Tibial artery (tissue), 4 donors: ENCODE results near the gene CTNND2.
A peak's percentile ranks its signal among the peaks of the same experiment; 100 is the strongest.

Source experiments
- DNase-seq, 2 donors: peaks; one replicate each; pipeline ENCODE4 v3.0.0-alpha.2; 2019
- H3K27ac ChIP-seq, 2 donors: fragments of 200-600 bp; sonication (generic) in 1 of 2; 1 replicate in 1 of 2; 2 replicates in 1 of 2; pipeline ENCODE4 v1.5.1; 2018 to 2019; ENCODE audit warnings: mild to moderate bottlenecking in 1 of 2
- H3K27me3 ChIP-seq, 2 donors: fragments of 200-600 bp; sonication (generic) in 1 of 2; one replicate each; pipeline versions ENCODE4 v1.5.1 to v1.6.0; 2016 to 2019
- H3K36me3 ChIP-seq, 3 donors: fragments of 200-600 bp; sonication (generic) in 2 of 3; one replicate each; pipeline ENCODE4 v1.5.1; 2016 to 2019; ENCODE audit warnings: mild to moderate bottlenecking in 2 of 3
- H3K4me1 ChIP-seq, 4 donors: fragments of 200-600 bp; sonication (generic) in 2 of 4; 1 replicate in 3 of 4; 2 replicates in 1 of 4; pipeline ENCODE4 v1.5.1; 2016 to 2019
- H3K4me3 ChIP-seq, 2 donors: fragments of 200-600 bp; sonication (generic) in 1 of 2; 1 replicate in 1 of 2; 2 replicates in 1 of 2; pipeline ENCODE4 v1.5.1; 2018 to 2019; ENCODE audit warnings: mild to moderate bottlenecking in 2 of 2
- H3K9me3 ChIP-seq, 3 donors: fragments of 200-600 bp; sonication (generic) in 1 of 3; one replicate each; pipeline ENCODE4 v1.5.1; 2016 to 2019
- CTCF ChIP-seq, 2 experiments: fragments of 200-600 bp in 1 of 2; fragments of 450-650 bp in 1 of 2; IDR thresholded peaks; one replicate each; pipeline ENCODE4 v1.5.1; 2017 to 2019; ENCODE audit warnings: antibody characterized with exemption in 2 of 2, mild to moderate bottlenecking in 1 of 2, moderate library complexity in 1 of 2
- intact Hi-C: fragments of 100-400 bp; cut with DNase I; formaldehyde crosslinking; loops from one replicate; pipeline ENCODE4 v1.15.0; 2023; ENCODE audit warnings: low total_unique reads

The CTNND2 gene

GRCh38 chr5:10981932-10982331 lies 922.3 kb downstream of the CTNND2 start:
- no peak overlapping the region for H3K27ac ChIP-seq
- H3K4me1 ChIP-seq, result peaks cover 0 to 5% (median 2%) of the 10 kb centered on the region in 4 donors
- no peaks in the 10 kb centered on the region for H3K9me3 ChIP-seq
- intact Hi-C loops, result no loop called here
- no peak overlapping the region for H3K4me3 ChIP-seq
- TF ChIP-seq CTCF (IDR thresholded peaks at IDR 0.05), result no peak
- H3K36me3 ChIP-seq, result no peaks in the 10 kb centered on the region
- no peak for DNase-seq
- H3K27me3 ChIP-seq, result peaks cover 0 to 5% of the 10 kb centered on the region in 2 donors

GRCh38 chr5:10977011-10977410 lies 927.2 kb downstream of the CTNND2 start:
- H3K9me3 ChIP-seq, result no peaks in the 10 kb centered on the region
- H3K36me3 ChIP-seq, result no peaks in the 10 kb centered on the region
- no peaks in the 10 kb centered on the region for H3K27me3 ChIP-seq
- intact Hi-C loops, result no loop called here
- H3K27ac ChIP-seq, result no peak overlapping the region
- DNase-seq, result peak in 1 of 2 donors; percentile 47
- no peak for TF ChIP-seq CTCF (IDR thresholded peaks at IDR 0.05)
- no peak overlapping the region for H3K4me3 ChIP-seq
- peaks cover 0 to 5% (median 2%) of the 10 kb centered on the region in 4 donors for H3K4me1 ChIP-seq

GRCh38 chr5:10975945-10976344 lies 928.3 kb downstream of the CTNND2 start:
- Histone ChIP-seq H3K36me3 (no peaks in the 10 kb centered on the region), H3K4me1 (no peaks in the 10 kb centered on the region), H3K4me3 (no peak overlapping the region), H3K27me3 (no peaks in the 10 kb centered on the region), H3K27ac (no peak overlapping the region), H3K9me3 (no peaks in the 10 kb centered on the region)
- no peak for DNase-seq
- intact Hi-C loops, result no loop called here
- no peak for TF ChIP-seq CTCF (IDR thresholded peaks at IDR 0.05)

GRCh38 chr5:10974850-10975249 lies 929.4 kb downstream of the CTNND2 start:
- no peak for DNase-seq
- H3K4me3 ChIP-seq, result no peak overlapping the region
- intact Hi-C loops, result no loop called here

GRCh38 chr5:10973316-10973715 lies 930.9 kb downstream of the CTNND2 start:
- no peak for DNase-seq
- TF ChIP-seq CTCF (IDR thresholded peaks at IDR 0.05), result no peak
- H3K36me3 ChIP-seq, result no peaks in the 10 kb centered on the region
- H3K4me3 ChIP-seq, result no peak overlapping the region
- no peaks in the 10 kb centered on the region for H3K9me3 ChIP-seq
- H3K27ac ChIP-seq, result no peak overlapping the region
- H3K27me3 ChIP-seq, result no peaks in the 10 kb centered on the region
- no peaks in the 10 kb centered on the region for H3K4me1 ChIP-seq
- intact Hi-C loops, result no loop called here

More at GRCh38 chr5:10974850-10975249, 929.4 kb downstream of the CTNND2 start:
- Histone ChIP-seq H3K27me3 (no peaks in the 10 kb centered on the region), H3K27ac (no peak overlapping the region), H3K9me3 (no peaks in the 10 kb centered on the region), H3K4me1 (no peaks in the 10 kb centered on the region), H3K36me3 (no peaks in the 10 kb centered on the region)
- no peak for TF ChIP-seq CTCF (IDR thresholded peaks at IDR 0.05)

GRCh38 chr5:10969684-10970180 lies 934.5 kb downstream of the CTNND2 start:
- H3K27me3 ChIP-seq, result no peaks in the 10 kb centered on the region
- H3K9me3 ChIP-seq, result no peaks in the 10 kb centered on the region
- no peak overlapping the region for H3K27ac ChIP-seq
- intact Hi-C loops, result no loop called here
- no peak for DNase-seq
- no peaks in the 10 kb centered on the region for H3K36me3 ChIP-seq
- H3K4me1 ChIP-seq, result no peaks in the 10 kb centered on the region
- no peak overlapping the region for H3K4me3 ChIP-seq
- TF ChIP-seq CTCF (IDR thresholded peaks at IDR 0.05), result no peak
